HEK293T (cell line): ENCODE data around the gene KRTAP11-1.

Experiments
- FOXA1 ChIP-seq: fragments of 450-650 bp; IDR thresholded peaks from 2 replicates; pipeline ENCODE4 v1.6.1; 2016; ENCODE audit warnings: mild to moderate bottlenecking
- FOXK2 ChIP-seq: fragments of 450-650 bp; IDR thresholded peaks from 2 replicates; pipeline ENCODE4 v1.6.1; 2016; ENCODE audit warnings: mild to moderate bottlenecking
- FOXM1 ChIP-seq: fragments of 450-650 bp; IDR thresholded peaks from 2 replicates; pipeline ENCODE4 v1.6.1; 2017; ENCODE audit warnings: mild to moderate bottlenecking, borderline replicate concordance
- NFRKB ChIP-seq: fragments of 450-650 bp; IDR thresholded peaks from 2 replicates; pipeline ENCODE4 v1.6.1; 2016; ENCODE audit warnings: mild to moderate bottlenecking, moderate library complexity
- SP1 ChIP-seq: fragments of 450-650 bp; IDR thresholded peaks from 2 replicates; pipeline ENCODE4 v1.6.1; 2017
- SUZ12 ChIP-seq: fragments of 450-650 bp; IDR thresholded peaks from 2 replicates; pipeline ENCODE4 v1.6.1; 2016; ENCODE audit warnings: mild to moderate bottlenecking
- TARDBP ChIP-seq: fragments of 450-650 bp; IDR thresholded peaks from 2 replicates; pipeline ENCODE4 v1.6.1; 2016

GRCh38 chr21:30831194-30831765 is 50.1 kb downstream of the KRTAP11-1 start:
- TF ChIP-seq TARDBP (no peak), SP1 (no peak), SUZ12 (no peak), FOXA1 (no peak), NFRKB (no peak), FOXK2 (no peak), FOXM1 (no peak)
